Renal cortex interstitium (tissue), 3 donors: ENCODE measurements around the gene KLHDC3. TPM values are rescaled to one million over a fixed set of nuclear protein-coding genes. Genes with fewer than 3 reads are reported as not detected.

Source experiments
- polyA plus RNA-seq, 3 donors: library from polyadenylated mRNA; unstranded; fragments of 120-200 nt; gene quantifications; one replicate each; pipeline ENCODE4 v1.2.1, GENCODE V29; 2013; ENCODE audit not compliant: insufficient read length in 3 of 3

Gene KLHDC3
- polyA plus RNA-seq, 3 donors, result 91.7 to 104 (median 96.0) TPM

Other genes starting within 250 kb of the KLHDC3 start
- gene BICRAL, start 232.2 kb upstream of the KLHDC3 start, polyA plus RNA-seq, result 10 to 100 TPM; 14.8 to 17.0 (median 15.6) TPM
- 100 to 1,000 TPM; 110 to 123 (median 119) TPM for gene RPL7L1, start 134.6 kb upstream of the KLHDC3 start, polyA plus RNA-seq
- gene PTCRA, start 98.2 kb upstream of the KLHDC3 start, polyA plus RNA-seq, result under 1 TPM in 2 of 3 donors, not detected in 1; 0.25 to 0.40 TPM
- gene CNPY3, start 84.8 kb upstream of the KLHDC3 start, polyA plus RNA-seq, result 10 to 100 TPM; 53.7 to 66.1 (median 60.7) TPM
- 1 to 10 TPM in 1 of 3 donors, under 1 TPM in 2; 0.95 to 2.6 (median 0.98) TPM for gene GNMT, start 53.5 kb upstream of the KLHDC3 start, polyA plus RNA-seq
- 10 to 100 TPM; 23.2 to 32.2 (median 23.4) TPM for gene PEX6, start 35.1 kb upstream of the KLHDC3 start, polyA plus RNA-seq
- 10 to 100 TPM; 51.0 to 66.3 (median 64.0) TPM for gene PPP2R5D, start 29.7 kb upstream of the KLHDC3 start, polyA plus RNA-seq
- 10 to 100 TPM; 80.8 to 98.4 (median 81.0) TPM for gene MEA1, start 303 bp upstream of the KLHDC3 start, polyA plus RNA-seq
- 10 to 100 TPM; 58.0 to 62.7 (median 62.6) TPM for gene RRP36, start 7.4 kb downstream of the KLHDC3 start, polyA plus RNA-seq
- gene CUL7, start 39.6 kb downstream of the KLHDC3 start, polyA plus RNA-seq, result 10 to 100 TPM; 47.5 to 57.8 (median 57.7) TPM
- gene MRPL2, start 45.2 kb downstream of the KLHDC3 start, polyA plus RNA-seq, result 10 to 100 TPM; 46.8 to 73.4 (median 64.4) TPM
- 10 to 100 TPM; 53.8 to 79.3 (median 57.6) TPM for gene KLC4, start 45.4 kb downstream of the KLHDC3 start, polyA plus RNA-seq
- 100 to 1,000 TPM; 217 to 274 (median 239) TPM for gene PTK7, start 62.1 kb downstream of the KLHDC3 start, polyA plus RNA-seq
- 10 to 100 TPM; 27.6 to 32.8 (median 31.5) TPM for gene SRF, start 157.0 kb downstream of the KLHDC3 start, polyA plus RNA-seq
- gene CUL9, start 167.9 kb downstream of the KLHDC3 start, polyA plus RNA-seq, result 10 to 100 TPM; 30.8 to 45.6 (median 37.8) TPM
- gene DNPH1, start 215.2 kb downstream of the KLHDC3 start, polyA plus RNA-seq, result 10 to 100 TPM; 45.2 to 91.1 (median 85.0) TPM
- under 1 TPM; 0.26 to 0.51 (median 0.29) TPM for gene TTBK1, start 229.2 kb downstream of the KLHDC3 start, polyA plus RNA-seq